Measurements from ENCODE around the gene NVL.

- TF ChIP-seq E2F6 (IDR thresholded peaks at IDR 0.05; ENCODE audit: borderline replicate concordance, low read depth) (no peak), CTCF (IDR thresholded peaks at IDR 0.05) (no peak), CEBPB (IDR thresholded peaks at IDR 0.05) (no peak), RCOR1 (IDR thresholded peaks at IDR 0.05; ENCODE audit: low read depth, low read length) (no peak), USF2 (IDR thresholded peaks at IDR 0.05) (no peak), KDM1A (IDR thresholded peaks at IDR 0.05; ENCODE audit: low read depth) (no peak), ESRRA (IDR thresholded peaks at IDR 0.05; ENCODE audit: borderline replicate concordance, low read length) (no peak), HMGXB4 (CRISPR knock-in tag; IDR thresholded peaks at IDR 0.05; ENCODE audit: borderline replicate concordance) (no peak), CHD4 (IDR thresholded peaks at IDR 0.05; ENCODE audit: borderline replicate concordance) (no peak)
Measured at GRCh38 chr1:224213438-224214119, 116.4 kb downstream of the NVL start.

Measured in A549 (cell line).